H9 (cell line): Measurements from ENCODE around the gene NPAS3. TPM values are rescaled to one million over a fixed set of nuclear protein-coding genes. Genes with fewer than 3 reads are reported as not detected.

Experiments
- DNase-seq: peaks from one replicate; pipeline ENCODE4 v3.0.0-alpha.2; 2017
- H2AFZ ChIP-seq: one replicate; pipeline ENCODE4 v1.6.1; 2013; ENCODE audit warnings: mild to moderate bottlenecking, low read length, control low read depth, moderate library complexity
- H2AK5ac ChIP-seq: 2 replicates; pipeline ENCODE4 v1.6.1; 2013; ENCODE audit warnings: low read length, control low read depth, mixed read lengths; ENCODE audit not compliant: insufficient read length
- H2BK120ac ChIP-seq: one replicate; pipeline ENCODE4 v1.6.1; 2013; ENCODE audit warnings: low read depth, mild to moderate bottlenecking, low read length, control low read depth, inconsistent platforms; ENCODE audit not compliant: poor library complexity, severe bottlenecking
- H2BK12ac ChIP-seq: 2 replicates; pipeline ENCODE4 v1.6.1; 2013; ENCODE audit warnings: low read length, control low read depth, mixed read lengths, low read depth; ENCODE audit not compliant: insufficient read length
- H2BK15ac ChIP-seq: 2 replicates; pipeline ENCODE4 v1.6.1; 2013; ENCODE audit warnings: low read depth, low read length, control low read depth
- H2BK20ac ChIP-seq: one replicate; pipeline ENCODE4 v1.6.1; 2013; ENCODE audit warnings: low read depth, mild to moderate bottlenecking, low read length, control low read depth, inconsistent platforms; ENCODE audit not compliant: poor library complexity, severe bottlenecking
- H2BK5ac ChIP-seq: 2 replicates; pipeline ENCODE4 v1.6.1; 2013; ENCODE audit warnings: low read length, control low read depth, mixed read lengths; ENCODE audit not compliant: insufficient read length
- H3K14ac ChIP-seq: 2 replicates; pipeline ENCODE4 v1.6.1; 2013; ENCODE audit warnings: low read length, control low read depth; ENCODE audit not compliant: insufficient read depth
- H3K18ac ChIP-seq: 2 replicates; pipeline ENCODE4 v1.6.1; 2013; ENCODE audit warnings: low read depth, mild to moderate bottlenecking, mixed read lengths, low read length, control low read depth; ENCODE audit not compliant: insufficient read length
- H3K23ac ChIP-seq: 2 replicates; pipeline ENCODE4 v1.6.1; 2013; ENCODE audit warnings: low read length, control low read depth, mixed read lengths, low read depth; ENCODE audit not compliant: insufficient read length
- H3K23me2 ChIP-seq: 2 replicates; pipeline ENCODE4 v1.6.1; 2013; ENCODE audit warnings: low read depth, mild to moderate bottlenecking, mixed read lengths, low read length, control low read depth; ENCODE audit not compliant: insufficient read length, poor library complexity, severe bottlenecking
- H3K27ac ChIP-seq: 2 replicates; pipeline ENCODE4 v1.5.1; 2013; ENCODE audit warnings: low read length, control low read depth, mixed read lengths, low read depth; ENCODE audit not compliant: insufficient read length
- H3K27me3 ChIP-seq: 2 replicates; pipeline ENCODE4 v1.6.1; 2013; ENCODE audit warnings: low read length, control low read depth, inconsistent platforms; ENCODE audit not compliant: insufficient read depth
- H3K4ac ChIP-seq: 2 replicates; pipeline ENCODE4 v1.6.1; 2013; ENCODE audit warnings: low read depth, mild to moderate bottlenecking, control low read depth, inconsistent platforms, low read length, moderate library complexity
- H3K4me1 ChIP-seq: 2 replicates; pipeline ENCODE4 v1.6.1; 2013; ENCODE audit warnings: low read length, control low read depth, inconsistent platforms; ENCODE audit not compliant: insufficient read depth
- H3K4me2 ChIP-seq: 2 replicates; pipeline ENCODE4 v1.6.1; 2013; ENCODE audit warnings: low read length, control low read depth, mixed read lengths; ENCODE audit not compliant: insufficient read length, insufficient read depth
- H3K56ac ChIP-seq: 2 replicates; pipeline ENCODE4 v1.6.1; 2013; ENCODE audit warnings: low read depth, mild to moderate bottlenecking, mixed read lengths, low read length, control low read depth; ENCODE audit not compliant: insufficient read length
- H3K79me1 ChIP-seq: 2 replicates; pipeline ENCODE4 v1.6.1; 2013; ENCODE audit warnings: low read depth, mild to moderate bottlenecking, moderate library complexity, low read length, control low read depth, inconsistent platforms; ENCODE audit not compliant: insufficient read depth, poor library complexity, severe bottlenecking
- H3K79me2 ChIP-seq: 2 replicates; pipeline ENCODE4 v1.6.1; 2013; ENCODE audit warnings: low read length, control low read depth, inconsistent platforms; ENCODE audit not compliant: insufficient read depth
- H3K9ac ChIP-seq: 2 replicates; pipeline ENCODE4 v1.6.1; 2013; ENCODE audit warnings: low read length, control low read depth, mixed read lengths; ENCODE audit not compliant: insufficient read length; ENCODE audit errors: extremely low read depth
- H3K9me3 ChIP-seq: one replicate; pipeline ENCODE4 v1.6.1; 2013; ENCODE audit warnings: low read depth, low read length, inconsistent platforms; ENCODE audit not compliant: control insufficient read depth
- H3T11ph ChIP-seq: one replicate; pipeline ENCODE4 v1.6.1; 2013; ENCODE audit warnings: mild to moderate bottlenecking, low read length, control low read depth, inconsistent platforms
- H4K20me1 ChIP-seq: one replicate; pipeline ENCODE4 v1.6.1; 2013; ENCODE audit not compliant: control insufficient read depth, insufficient read length, insufficient read depth
- H4K5ac ChIP-seq: 2 replicates; pipeline ENCODE4 v1.6.1; 2013; ENCODE audit warnings: low read depth, mild to moderate bottlenecking, mixed read lengths, low read length, control low read depth; ENCODE audit not compliant: insufficient read length
- H4K8ac ChIP-seq: replicated peaks from 2 replicates; pipeline ENCODE4 v1.6.1; 2013; ENCODE audit warnings: low read length, control low read depth, mixed read lengths, low read depth; ENCODE audit not compliant: insufficient read length
- H4K91ac ChIP-seq: 2 replicates; pipeline ENCODE4 v1.6.1; 2013; ENCODE audit warnings: low read depth, mild to moderate bottlenecking, moderate library complexity, mixed read lengths, low read length, control low read depth; ENCODE audit not compliant: insufficient read length
- H3K27ac Mint-ChIP-seq, 3 experiments: 2 replicates in 2 of 3; 3 replicates in 1 of 3; pipeline ENCODE4 v1.8.0; 2020 to 2021; ENCODE audit warnings: mixed read lengths in 3 of 3, mild to moderate bottlenecking in 1 of 3, moderate library complexity in 1 of 3
- H3K27me3 Mint-ChIP-seq: 2 replicates; pipeline ENCODE4 v1.8.0; 2021; ENCODE audit warnings: low read depth, mild to moderate bottlenecking, moderate library complexity, mixed read lengths
- H3K36me3 Mint-ChIP-seq, 3 experiments: 2 replicates in 2 of 3; 3 replicates in 1 of 3; pipeline ENCODE4 v1.8.0; 2020 to 2021; ENCODE audit warnings: low read depth in 3 of 3, mixed read lengths in 3 of 3; ENCODE audit not compliant: insufficient read depth in 1 of 3
- H3K4me1 Mint-ChIP-seq, 2 experiments: 2 replicates each; pipeline ENCODE4 v1.8.0; 2020; ENCODE audit warnings: mixed read lengths in 2 of 2
- H3K4me3 Mint-ChIP-seq, 2 experiments: 2 replicates in 1 of 2; 3 replicates in 1 of 2; pipeline ENCODE4 v1.8.0; 2020 to 2021; ENCODE audit warnings: mild to moderate bottlenecking in 2 of 2, mixed read lengths in 2 of 2, moderate library complexity in 1 of 2
- H3K9me3 Mint-ChIP-seq, 2 experiments: 2 replicates in 1 of 2; 3 replicates in 1 of 2; pipeline ENCODE4 v1.8.0; 2020; ENCODE audit warnings: mild to moderate bottlenecking in 2 of 2, mixed read lengths in 2 of 2, moderate library complexity in 1 of 2
- CTCF ChIP-seq: fragments of 200-600 bp; sonication (generic); conservative IDR thresholded peaks from 3 replicates; pipeline ENCODE4 v1.8.0; 2021; ENCODE audit warnings: antibody characterized with exemption, mild to moderate bottlenecking
- WGBS: extraction: QIAGEN DNeasy Blood & Tissue Kit; methylation state at CpG from one replicate; pipeline ENCODE4 v1.1.7; 2013; ENCODE audit warnings: missing lambda C conversion rate, low lambda C conversion rate, mixed read lengths; ENCODE audit not compliant: insufficient read length; ENCODE audit errors: extremely low coverage; 5-methylcytosine and 5-hydroxymethylcytosine counted together
- total RNA-seq: library from RNA; stranded (reverse); gene quantifications from 2 replicates; pipeline ENCODE4 v1.2.1, GENCODE V29; 2021

Gene NPAS3
- total RNA-seq, 1 experiment from 2014 or later = 0.17 TPM

DNA sequence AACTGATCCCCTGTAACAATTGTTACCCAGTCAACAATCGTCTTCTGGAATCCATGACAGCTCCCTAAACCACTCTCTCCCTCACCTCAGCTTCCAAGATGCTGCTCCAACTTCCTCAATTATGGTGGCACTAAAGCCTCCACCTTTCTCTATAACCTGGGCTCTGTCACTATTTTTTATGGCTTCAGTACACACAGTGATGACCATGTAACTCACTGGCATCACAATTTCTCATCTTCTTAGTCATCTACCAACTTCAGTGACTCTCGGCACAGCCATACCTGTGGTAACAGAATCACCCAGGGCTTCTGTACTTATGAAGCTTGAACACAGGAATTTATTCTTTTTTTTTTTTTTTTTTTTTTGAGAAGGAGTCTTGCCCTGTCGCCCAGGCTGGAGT lies 32.0 kb upstream of the NPAS3 start:
- Histone ChIP-seq H4K8ac (no peak overlapping the region), H4K91ac (no peak overlapping the region), H3K23ac (no peak overlapping the region), H3T11ph (no peak overlapping the region), H3K27me3 (no peaks in the 10 kb centered on the region), H3K56ac (no peak overlapping the region), H3K23me2 (no peaks in the 10 kb centered on the region), H3K27ac (no peak overlapping the region), H3K79me2 (no peaks in the 10 kb centered on the region), H4K20me1 (no peaks in the 10 kb centered on the region), H2BK15ac (no peak overlapping the region), H3K79me1 (no peaks in the 10 kb centered on the region), H2BK5ac (no peak overlapping the region), H2BK20ac (no peak overlapping the region), H2BK120ac (no peak overlapping the region), H2BK12ac (no peak overlapping the region), H3K18ac (no peak overlapping the region), H3K4me1 (no peaks in the 10 kb centered on the region), H2AK5ac (no peak overlapping the region), H3K9me3 (no peaks in the 10 kb centered on the region), H3K9ac (no peak overlapping the region), H3K4ac (no peak overlapping the region), H3K14ac (no peak overlapping the region), H2AFZ (no peak overlapping the region), H3K4me2 (no peak overlapping the region), H4K5ac (no peak overlapping the region)
- no peak for DNase-seq
- WGBS = no CpG with 5 or more reads among the region's 3 CpGs
- no peak overlapping the region for H3K27ac Mint-ChIP-seq
- H3K9me3 Mint-ChIP-seq = no peaks in the 10 kb centered on the region; a peak in 1 of 5 replicates
- no peaks in the 10 kb centered on the region for H3K4me1 Mint-ChIP-seq
- no peaks in the 10 kb centered on the region for H3K36me3 Mint-ChIP-seq
- no peak overlapping the region for H3K4me3 Mint-ChIP-seq
- H3K27me3 Mint-ChIP-seq = no peaks in the 10 kb centered on the region
- no peak for TF ChIP-seq CTCF
